Trophoblast cell (in vitro differentiated cells and primary cell): ENCODE measurements around the gene SCLY.

Experiments used
- DNase-seq, 2 donors: peaks; one replicate each; pipeline ENCODE4 v3.0.0-alpha.2; 2016
- H2AFZ ChIP-seq: 2 replicates; pipeline ENCODE4 v1.6.1; 2013; ENCODE audit warnings: low read length, moderate library complexity, mild to moderate bottlenecking; ENCODE audit not compliant: insufficient read depth, poor library complexity
- H2AK5ac ChIP-seq: 2 replicates; pipeline ENCODE4 v1.6.1; 2013; ENCODE audit warnings: mild to moderate bottlenecking, low read length
- H2BK120ac ChIP-seq: 2 replicates; pipeline ENCODE4 v1.6.1; 2013; ENCODE audit warnings: low read length, mild to moderate bottlenecking, moderate library complexity; ENCODE audit not compliant: insufficient read depth, poor library complexity
- H2BK12ac ChIP-seq: 2 replicates; pipeline ENCODE4 v1.6.1; 2013; ENCODE audit warnings: mild to moderate bottlenecking, low read length, moderate library complexity
- H2BK5ac ChIP-seq: 2 replicates; pipeline ENCODE4 v1.6.1; 2013; ENCODE audit warnings: low read length, low read depth, moderate library complexity, mild to moderate bottlenecking; ENCODE audit not compliant: poor library complexity
- H3K14ac ChIP-seq: 2 replicates; pipeline ENCODE4 v1.6.1; 2013; ENCODE audit warnings: mild to moderate bottlenecking, low read length
- H3K18ac ChIP-seq: 2 replicates; pipeline ENCODE4 v1.6.1; 2013; ENCODE audit warnings: mild to moderate bottlenecking, low read length
- H3K23ac ChIP-seq: 2 replicates; pipeline ENCODE4 v1.6.1; 2013; ENCODE audit warnings: low read length
- H3K27ac ChIP-seq: 2 replicates; pipeline ENCODE4 v1.5.1; 2013; ENCODE audit warnings: low read depth, mild to moderate bottlenecking, inconsistent platforms, low read length, moderate library complexity
- H3K27me3 ChIP-seq: 2 replicates; pipeline ENCODE4 v1.6.1; 2013; ENCODE audit warnings: inconsistent platforms, mild to moderate bottlenecking, low read length, moderate library complexity; ENCODE audit not compliant: insufficient read depth
- H3K36me3 ChIP-seq, 2 experiments: 1 replicate in 1 of 2; 2 replicates in 1 of 2; pipeline ENCODE4 v1.6.1; 2013; ENCODE audit warnings: low read length in 2 of 2, mild to moderate bottlenecking in 2 of 2, moderate library complexity in 1 of 2; ENCODE audit not compliant: insufficient read depth in 2 of 2, control insufficient read depth in 1 of 2
- H3K4ac ChIP-seq: 2 replicates; pipeline ENCODE4 v1.6.1; 2013; ENCODE audit warnings: low read depth, mild to moderate bottlenecking, low read length, moderate library complexity
- H3K4me1 ChIP-seq, 2 experiments: 1 replicate in 1 of 2; 2 replicates in 1 of 2; pipeline ENCODE4 v1.6.1; 2013; ENCODE audit warnings: low read length in 2 of 2, mild to moderate bottlenecking in 2 of 2, moderate library complexity in 1 of 2; ENCODE audit not compliant: insufficient read depth in 2 of 2, control insufficient read depth in 1 of 2
- H3K4me2 ChIP-seq: 2 replicates; pipeline ENCODE4 v1.6.1; 2013; ENCODE audit warnings: inconsistent platforms, mild to moderate bottlenecking, low read length, moderate library complexity
- H3K4me3 ChIP-seq: 2 replicates; pipeline ENCODE4 v1.5.1; 2013; ENCODE audit warnings: mild to moderate bottlenecking, low read depth, low read length, inconsistent platforms
- H3K79me1 ChIP-seq: one replicate; pipeline ENCODE4 v1.6.1; 2013; ENCODE audit warnings: low read length
- H3K79me2 ChIP-seq: 2 replicates; pipeline ENCODE4 v1.6.1; 2013; ENCODE audit warnings: low read length, mild to moderate bottlenecking; ENCODE audit not compliant: control insufficient read depth, insufficient read depth, poor library complexity
- H3K9ac ChIP-seq: 2 replicates; pipeline ENCODE4 v1.6.1; 2013; ENCODE audit warnings: mild to moderate bottlenecking, low read length
- H3K9me3 ChIP-seq: 2 replicates; pipeline ENCODE4 v1.6.1; 2013; ENCODE audit warnings: low read depth, mild to moderate bottlenecking, control low read depth, inconsistent platforms, low read length; ENCODE audit not compliant: insufficient read depth
- H4K12ac ChIP-seq: 2 replicates; pipeline ENCODE4 v1.6.1; 2013; ENCODE audit warnings: low read depth, mild to moderate bottlenecking, low read length, moderate library complexity
- H4K8ac ChIP-seq: 2 replicates; pipeline ENCODE4 v1.6.1; 2013; ENCODE audit warnings: low read depth, mild to moderate bottlenecking, low read length, moderate library complexity
- H4K91ac ChIP-seq: one replicate; pipeline ENCODE4 v1.6.1; 2013; ENCODE audit warnings: low read depth, mild to moderate bottlenecking, low read length, moderate library complexity
- WGBS: extraction: QIAGEN DNeasy Blood & Tissue Kit; methylation state at CpG from one replicate; pipeline ENCODE4 v1.1.7; 2013; ENCODE audit warnings: missing lambda C conversion rate; ENCODE audit not compliant: insufficient read length, insufficient coverage; ENCODE audit errors: extremely low coverage; 5-methylcytosine and 5-hydroxymethylcytosine counted together

Gene SCLY

DNA sequence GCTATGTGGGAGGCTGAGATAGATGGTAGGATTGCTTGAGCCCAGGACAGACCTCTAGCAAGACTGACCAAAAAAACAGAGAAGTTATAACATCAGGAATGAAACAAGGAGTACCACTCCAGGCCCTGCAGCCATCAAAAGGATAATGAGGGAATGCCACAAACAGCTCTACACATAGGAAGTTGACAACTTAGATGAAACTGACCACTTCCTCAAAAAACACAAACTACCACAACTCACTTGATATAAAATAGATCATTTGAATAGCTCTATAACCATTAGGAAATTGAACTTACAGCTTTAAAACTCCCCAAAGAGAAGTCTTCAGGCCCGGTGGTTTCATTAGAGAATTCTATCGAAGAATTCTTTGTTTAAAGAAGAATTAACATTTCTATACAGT, 26.4 kb downstream of the SCLY start:
- Histone ChIP-seq H3K79me1 (no peaks in the 10 kb centered on the region), H2BK12ac (no peak overlapping the region), H3K4ac (no peak overlapping the region), H2AFZ (no peak overlapping the region), H3K9me3 (no peaks in the 10 kb centered on the region), H3K18ac (no peak overlapping the region), H3K14ac (no peak overlapping the region), H3K79me2 (no peaks in the 10 kb centered on the region), H3K4me3 (no peak overlapping the region), H4K8ac (no peak overlapping the region), H3K4me2 (no peak overlapping the region), H3K27me3 (no peaks in the 10 kb centered on the region), H3K4me1 (no peaks in the 10 kb centered on the region), H2BK120ac (no peak overlapping the region), H3K36me3 (peaks cover 5 to 12% of the 10 kb centered on the region in 2 experiments), H4K12ac (no peak overlapping the region), H3K27ac (no peak overlapping the region), H2AK5ac (no peak overlapping the region), H3K9ac (no peak overlapping the region), H4K91ac (no peak overlapping the region), H3K23ac (no peak overlapping the region), H2BK5ac (no peak overlapping the region)
- DNase-seq: no peak
- WGBS: no CpG with 5 or more reads among the region's 2 CpGs

DNA sequence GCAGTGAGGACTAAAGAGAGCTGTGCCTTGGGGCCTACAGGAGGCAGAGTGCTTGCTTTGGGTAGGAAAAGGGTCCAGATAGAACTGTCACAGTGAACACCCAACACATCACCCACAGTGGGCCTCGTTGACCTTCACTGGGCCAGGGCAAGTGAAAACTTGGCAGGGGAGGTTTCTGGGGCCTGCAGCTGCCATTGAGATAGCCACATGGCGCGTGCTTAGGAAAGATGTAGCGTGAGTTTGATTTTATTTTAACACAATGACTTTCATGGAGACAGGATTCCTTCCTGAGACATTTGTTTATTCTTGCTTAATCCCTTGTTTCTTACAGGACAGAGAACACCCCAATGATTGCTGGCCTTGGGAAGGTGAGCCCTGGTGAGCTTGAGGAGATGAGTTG, 30.1 kb downstream of the SCLY start:
- WGBS: no CpG with 5 or more reads among the region's 4 CpGs
- Histone ChIP-seq H4K8ac (no peak overlapping the region), H3K79me1 (no peaks in the 10 kb centered on the region), H3K27me3 (no peaks in the 10 kb centered on the region), H3K27ac (no peak overlapping the region), H3K18ac (no peak overlapping the region), H3K4ac (no peak overlapping the region), H3K9me3 (no peaks in the 10 kb centered on the region), H3K4me2 (no peak overlapping the region), H3K79me2 (no peaks in the 10 kb centered on the region), H4K91ac (no peak overlapping the region), H2AFZ (no peak overlapping the region), H3K4me3 (no peak overlapping the region), H3K4me1 (no peaks in the 10 kb centered on the region), H4K12ac (no peak overlapping the region), H3K14ac (no peak overlapping the region), H2AK5ac (no peak overlapping the region), H2BK120ac (no peak overlapping the region), H3K23ac (no peak overlapping the region), H2BK5ac (no peak overlapping the region), H3K9ac (no peak overlapping the region), H3K36me3 (peaks cover 0 to 5% of the 10 kb centered on the region in 2 experiments), H2BK12ac (no peak overlapping the region)
- no peak for DNase-seq

DNA sequence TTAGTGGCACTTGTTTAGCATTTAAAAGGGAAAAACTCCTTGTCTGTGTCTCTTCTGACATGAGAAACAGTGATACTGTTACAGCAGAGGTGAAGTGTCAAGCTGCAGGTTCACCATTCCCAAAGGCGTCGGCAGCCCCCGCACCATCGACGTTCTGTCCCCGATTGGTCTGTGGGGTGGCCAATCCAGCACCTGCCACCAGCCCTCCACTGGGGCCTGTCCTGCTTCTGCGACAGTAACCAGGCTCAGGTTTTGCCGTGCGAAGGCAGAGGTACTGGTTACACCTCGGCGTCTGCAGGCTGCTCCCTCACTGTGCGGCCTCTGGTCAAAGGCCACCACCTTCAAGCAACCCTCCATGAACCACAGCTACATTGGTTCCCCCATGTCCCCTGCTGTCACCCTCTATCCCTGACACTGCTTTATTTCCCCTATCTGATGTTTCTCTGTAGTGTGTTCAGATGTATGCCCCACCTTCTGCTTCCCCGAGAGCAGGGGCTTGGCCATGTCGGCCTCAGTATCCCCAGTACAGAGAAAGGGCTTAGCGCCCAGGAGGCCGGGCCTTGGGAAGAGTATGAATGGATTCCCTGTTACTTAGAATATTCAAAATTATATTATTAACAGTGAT, 30.7 kb downstream of the SCLY start:
- H3K36me3 ChIP-seq: peaks cover 0 to 5% of the 10 kb centered on the region in 2 experiments
- no peaks in the 10 kb centered on the region for H3K4me1 ChIP-seq
- no peak overlapping the region for H2AK5ac ChIP-seq
- no peaks in the 10 kb centered on the region for H3K9me3 ChIP-seq
- H3K4me2 ChIP-seq: no peak overlapping the region
- no peak overlapping the region for H4K8ac ChIP-seq
- no peak overlapping the region for H4K91ac ChIP-seq
- no peak overlapping the region for H3K9ac ChIP-seq
- no peak overlapping the region for H2BK12ac ChIP-seq
- no peak overlapping the region for H2AFZ ChIP-seq
- no peaks in the 10 kb centered on the region for H3K27me3 ChIP-seq
- no peak for DNase-seq
- no peak overlapping the region for H2BK120ac ChIP-seq
- no peak overlapping the region for H3K4ac ChIP-seq
- no peak overlapping the region for H2BK5ac ChIP-seq
- no peaks in the 10 kb centered on the region for H3K79me1 ChIP-seq
- no peak overlapping the region for H4K12ac ChIP-seq
- no peak overlapping the region for H3K23ac ChIP-seq
- H3K27ac ChIP-seq: no peak overlapping the region
- no peak overlapping the region for H3K4me3 ChIP-seq
- H3K14ac ChIP-seq: no peak overlapping the region
- H3K79me2 ChIP-seq: no peaks in the 10 kb centered on the region
- no CpG with 5 or more reads among the region's 16 CpGs for WGBS
- no peak overlapping the region for H3K18ac ChIP-seq

DNA sequence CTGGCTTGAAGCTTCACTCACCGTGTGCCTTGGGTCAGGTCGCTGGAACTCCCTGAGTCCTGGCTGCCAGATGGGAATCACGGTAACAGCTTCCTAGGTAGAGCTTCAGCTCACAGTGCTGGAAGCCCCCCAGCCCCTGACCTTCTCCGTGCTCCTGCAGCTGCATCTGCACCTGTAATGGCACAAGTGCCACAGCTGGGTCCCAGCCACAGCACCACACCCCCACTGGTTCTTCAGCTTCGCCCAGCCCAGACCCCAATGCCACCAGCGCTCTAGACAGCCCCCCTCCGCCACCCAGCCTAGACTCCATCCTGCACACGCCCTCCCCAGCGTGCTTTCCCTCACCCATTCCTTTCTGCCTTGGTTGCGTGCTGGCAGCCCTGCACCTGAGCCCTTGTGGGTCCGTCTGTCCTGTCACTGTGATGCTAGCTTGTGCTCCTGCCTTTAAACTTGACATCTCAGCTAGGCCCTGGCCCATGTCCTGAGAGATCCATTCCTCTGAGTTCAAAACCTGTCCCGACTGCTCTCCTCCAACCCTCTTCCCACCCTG, 31.8 kb downstream of the SCLY start:
- Histone ChIP-seq H3K79me1 (no peaks in the 10 kb centered on the region), H2BK12ac (no peak overlapping the region), H4K12ac (no peak overlapping the region), H3K4me3 (no peak overlapping the region), H2AK5ac (no peak overlapping the region), H3K9me3 (no peaks in the 10 kb centered on the region), H3K23ac (no peak overlapping the region), H3K27ac (no peak overlapping the region), H3K36me3 (peaks cover 0 to 5% of the 10 kb centered on the region in 2 experiments), H3K79me2 (no peaks in the 10 kb centered on the region), H4K8ac (no peak overlapping the region), H3K4me1 (no peaks in the 10 kb centered on the region), H3K18ac (no peak overlapping the region), H3K14ac (no peak overlapping the region), H2AFZ (no peak overlapping the region), H3K4ac (no peak overlapping the region), H4K91ac (no peak overlapping the region), H2BK5ac (no peak overlapping the region), H2BK120ac (no peak overlapping the region), H3K27me3 (no peaks in the 10 kb centered on the region), H3K4me2 (no peak overlapping the region), H3K9ac (no peak overlapping the region)
- WGBS: no CpG with 5 or more reads among the region's 12 CpGs
- DNase-seq: no peak
